GM21381 (cell line): ENCODE data around the gene CCDC28B.
"Not testable (repeated sequence)": the region's sequence is repeated elsewhere in the genome, so short reads cannot be mapped to it uniquely, and the experiment has no call there.

Experiments used
- ATAC-seq: cut with Tn5 transposase; IDR thresholded peaks from one replicate; pipeline ENCODE4 v1.9.1; 2021; ENCODE audit warnings: mild to moderate bottlenecking, moderate library complexity; ENCODE audit not compliant: unreplicated experiment

CCDC28B gene

GRCh38 chr1:32200226-32201010, at the start of gene CCDC28B:
Gene CCDC28B (plus strand): TSS chr1:32200595. CDS start chr1:32201936, 1,341 bp downstream.
- no peak for ATAC-seq

GRCh38 chr1:32150847-32151246, 49.5 kb upstream of the CCDC28B start:
- no peak for ATAC-seq

GRCh38 chr1:32151319-32151787, 49.0 kb upstream of the CCDC28B start:
- ATAC-seq: no peak

GRCh38 chr1:32159189-32159588, 41.2 kb upstream of the CCDC28B start:
- ATAC-seq: no peak

- ATAC-seq: no peak
Measured at GRCh38 chr1:32163405-32163804, 37.0 kb upstream of the CCDC28B start.

GRCh38 chr1:32165633-32166032, 34.8 kb upstream of the CCDC28B start:
- ATAC-seq: not testable (repeated sequence)

GRCh38 chr1:32170991-32171390, 29.4 kb upstream of the CCDC28B start:
- no peak for ATAC-seq

- no peak for ATAC-seq
Measured at GRCh38 chr1:32172621-32173245, 27.7 kb upstream of the CCDC28B start.

GRCh38 chr1:32178380-32179192, 21.8 kb upstream of the CCDC28B start:
- ATAC-seq: no peak

- ATAC-seq: no peak
Measured at GRCh38 chr1:32179193-32179442, 21.3 kb upstream of the CCDC28B start.

- ATAC-seq: peak; percentile 90
Measured at GRCh38 chr1:32179443-32180185, 20.8 kb upstream of the CCDC28B start, which contains the start of gene TXLNA. Gene TXLNA (plus strand): TSS chr1:32179675. CDS start chr1:32180346, 671 bp downstream.

- no peak for ATAC-seq
Measured at GRCh38 chr1:32180186-32181060, 20.0 kb upstream of the CCDC28B start.

GRCh38 chr1:32181065-32181464, 19.3 kb upstream of the CCDC28B start:
- no peak for ATAC-seq

GRCh38 chr1:32181563-32181962, 18.8 kb upstream of the CCDC28B start:
- ATAC-seq: no peak

- no peak for ATAC-seq
Measured at GRCh38 chr1:32182060-32182459, 18.3 kb upstream of the CCDC28B start.

- ATAC-seq: no peak
Measured at GRCh38 chr1:32184650-32185049, 15.7 kb upstream of the CCDC28B start.

- ATAC-seq: no peak
Measured at GRCh38 chr1:32186077-32186476, 14.3 kb upstream of the CCDC28B start.

GRCh38 chr1:32186491-32186890, 13.9 kb upstream of the CCDC28B start:
- no peak for ATAC-seq

GRCh38 chr1:32187850-32188249, 12.5 kb upstream of the CCDC28B start:
- ATAC-seq: no peak
